ENCODE measurements around the gene GALM. TPM values are rescaled to one million over a fixed set of nuclear protein-coding genes. Genes with fewer than 3 reads are reported as not detected.
"Not testable (repeated sequence)": the region's sequence is repeated elsewhere in the genome, so short reads cannot be mapped to it uniquely, and the experiment has no call there.

GALM gene
- total and polyA plus RNA-seq, 2 donors = 12.7 to 16.8 TPM

DNA sequence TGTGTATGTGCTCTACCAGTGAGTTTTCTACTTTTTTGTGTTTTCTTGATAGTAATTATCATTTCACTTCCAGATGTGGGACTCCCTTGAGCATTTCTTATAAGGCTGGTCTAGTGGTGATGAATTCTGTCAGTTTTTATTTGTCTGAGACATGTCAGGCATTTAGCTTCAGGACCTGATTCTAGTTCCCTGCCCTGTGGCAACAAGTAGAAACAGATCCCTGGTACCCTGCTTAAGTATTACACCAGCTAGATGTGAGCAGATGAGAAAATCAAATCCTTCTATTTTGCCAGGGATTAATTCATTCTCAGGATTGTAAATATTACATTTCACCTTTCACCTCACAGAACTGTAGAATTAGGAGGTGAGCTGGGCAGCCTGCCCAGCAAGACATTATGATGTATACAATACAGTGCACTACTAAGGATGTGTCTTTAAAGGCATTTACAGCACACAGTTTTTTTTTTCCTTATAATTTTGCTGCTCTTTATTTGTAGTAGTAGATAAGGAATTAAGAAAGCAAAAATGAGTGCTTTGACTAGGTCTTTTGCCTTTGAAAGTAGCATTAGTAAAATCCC lies 35.1 kb downstream of the GALM start:
- Histone ChIP-seq H3K4me1 (ENCODE audit: insufficient read depth) (no peaks in the 10 kb centered on the region), H3K27ac (ENCODE audit: low read depth) (no peak overlapping the region), H3K36me3 (ENCODE audit: insufficient read depth) (no peaks in the 10 kb centered on the region), H3K4me3 (ENCODE audit: low read depth, low read length) (no peak overlapping the region)
- no peak for DNase-seq (ENCODE audit: extremely low spot score)

DNA sequence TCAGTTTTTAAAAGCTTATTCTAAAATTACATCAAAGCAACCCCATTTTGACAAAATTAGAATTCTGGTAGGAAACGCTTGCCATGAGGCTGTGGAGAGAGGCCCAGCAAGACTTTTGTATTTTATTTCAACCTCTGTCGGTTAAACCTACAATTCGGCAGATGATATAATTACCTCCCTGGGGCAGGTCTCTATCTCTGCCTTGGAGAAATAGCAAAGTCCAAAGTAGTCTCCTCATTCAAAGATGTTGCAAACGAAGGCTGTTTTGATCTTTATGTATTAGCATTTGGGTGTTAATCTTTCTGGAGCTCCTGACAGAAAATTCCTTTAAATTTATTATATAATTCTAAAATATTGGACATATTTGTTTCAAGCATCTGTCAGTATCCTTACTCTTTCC lies 35.6 kb downstream of the GALM start:
- H3K27ac ChIP-seq (ENCODE audit: low read depth) = no peak overlapping the region
- WGBS = 94% methylated on average over 4 of the region's 4 CpGs
- no peaks in the 10 kb centered on the region for H3K36me3 ChIP-seq (ENCODE audit: insufficient read depth)
- H3K4me1 ChIP-seq (ENCODE audit: insufficient read depth) = no peaks in the 10 kb centered on the region
- no peak overlapping the region for H3K4me3 ChIP-seq (ENCODE audit: low read depth, low read length)
- DNase-seq (ENCODE audit: extremely low spot score) = no peak

DNA sequence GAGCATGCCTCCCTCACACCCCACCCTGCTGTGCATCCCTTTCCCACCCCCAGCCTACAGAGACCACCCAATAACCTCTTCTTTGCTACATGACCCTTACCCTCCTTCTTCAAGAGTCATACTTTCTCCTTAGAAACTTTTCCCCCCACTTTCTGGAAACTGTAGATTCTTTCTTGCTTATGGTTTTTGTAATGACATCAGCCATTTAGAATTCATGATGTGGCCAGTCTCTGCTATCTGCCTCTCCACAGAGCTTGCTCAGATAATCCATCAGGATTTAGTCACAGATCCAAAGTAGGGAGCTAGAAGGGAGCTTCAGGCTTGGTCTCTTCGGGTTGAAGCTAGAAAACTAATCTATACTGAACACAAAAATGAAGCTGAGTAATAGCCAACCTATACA lies 36.5 kb downstream of the GALM start:
- Histone ChIP-seq H3K36me3 (ENCODE audit: insufficient read depth) (no peaks in the 10 kb centered on the region), H3K27ac (ENCODE audit: low read depth) (no peak overlapping the region), H3K4me1 (ENCODE audit: insufficient read depth) (no peaks in the 10 kb centered on the region), H3K4me3 (ENCODE audit: low read depth, low read length) (no peak overlapping the region)
- 34% methylated on average over 1 of the region's 1 CpG for WGBS
- no peak for DNase-seq (ENCODE audit: extremely low spot score)

DNA sequence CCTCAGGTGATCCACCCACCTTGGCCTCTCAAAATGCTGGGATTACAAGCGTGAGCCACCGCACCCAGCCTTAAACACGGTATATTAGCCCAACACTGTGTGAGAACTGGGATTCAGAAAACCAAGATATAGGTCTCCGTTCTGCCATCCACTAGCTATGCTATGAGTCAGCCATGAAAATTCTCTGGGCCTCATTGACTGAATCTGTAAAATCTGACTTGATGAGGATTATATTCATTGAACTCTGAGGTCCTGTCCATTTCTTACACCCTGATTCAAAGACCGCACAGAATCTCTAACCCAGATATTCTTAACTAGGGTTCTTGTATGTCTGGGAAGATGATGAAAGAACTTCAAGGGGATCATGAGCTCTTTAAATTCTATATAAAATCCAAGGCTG lies 37.4 kb downstream of the GALM start:
- not testable (repeated sequence) for H3K36me3 ChIP-seq (ENCODE audit: insufficient read depth); H3K27ac ChIP-seq (ENCODE audit: low read depth); H3K4me3 ChIP-seq (ENCODE audit: low read depth, low read length); DNase-seq (ENCODE audit: extremely low spot score); H3K4me1 ChIP-seq (ENCODE audit: insufficient read depth)
- 93% methylated on average over 5 of the region's 5 CpGs for WGBS

DNA sequence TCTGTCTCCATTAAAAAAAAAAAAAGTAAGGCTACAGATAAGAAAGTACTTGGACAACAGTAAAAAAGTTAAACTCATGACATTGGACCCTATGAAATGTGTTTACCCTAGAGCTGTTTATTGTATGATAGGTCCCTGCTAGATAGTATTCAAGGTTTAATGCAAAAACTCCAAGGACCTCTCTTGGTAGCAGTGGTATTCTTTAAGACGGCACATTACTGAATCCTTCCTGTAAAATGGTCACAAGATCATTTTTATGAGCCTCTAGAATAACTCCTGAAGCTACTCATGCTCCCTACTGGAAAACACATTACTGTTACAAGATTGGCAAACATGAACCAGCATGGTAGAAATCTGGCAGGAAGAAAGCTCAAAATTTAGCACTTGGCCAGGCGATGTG lies 38.8 kb downstream of the GALM start:
- Histone ChIP-seq H3K4me1 (ENCODE audit: insufficient read depth) (no peaks in the 10 kb centered on the region), H3K4me3 (ENCODE audit: low read depth, low read length) (no peak overlapping the region), H3K27ac (ENCODE audit: low read depth) (no peak overlapping the region), H3K36me3 (ENCODE audit: insufficient read depth) (no peaks in the 10 kb centered on the region)
- no peak for DNase-seq (ENCODE audit: extremely low spot score)
- 82% methylated on average over 2 of the region's 2 CpGs for WGBS

DNA sequence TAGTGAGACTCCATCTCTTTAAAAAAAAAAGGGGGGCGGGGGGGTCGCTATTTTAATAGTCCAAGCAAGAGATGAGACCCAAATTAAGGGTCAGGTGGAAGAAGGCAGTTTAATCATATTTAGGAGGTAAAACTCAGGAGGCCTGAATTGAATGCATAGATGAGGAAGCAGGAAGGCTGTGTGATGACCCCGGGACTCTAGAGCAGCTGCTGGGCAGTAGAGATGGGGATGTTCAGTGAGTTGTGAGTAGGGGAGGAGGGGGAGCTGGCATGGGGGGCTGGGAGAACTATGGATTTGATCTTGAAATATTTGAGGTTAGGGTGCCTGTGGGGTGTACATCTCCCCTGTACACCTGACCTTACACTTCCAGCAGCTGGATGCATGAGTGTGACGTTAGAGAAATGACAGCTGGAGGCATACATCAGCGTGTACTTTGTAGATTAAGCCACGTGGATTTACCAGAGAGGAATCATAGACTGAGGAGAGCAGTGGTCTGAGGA lies 41.0 kb downstream of the GALM start:
- Histone ChIP-seq H3K27ac (ENCODE audit: low read depth) (no peak overlapping the region), H3K36me3 (ENCODE audit: insufficient read depth) (no peaks in the 10 kb centered on the region), H3K4me1 (ENCODE audit: insufficient read depth) (no peaks in the 10 kb centered on the region), H3K4me3 (ENCODE audit: low read depth, low read length) (no peak overlapping the region)
- WGBS = 78% methylated on average over 6 of the region's 6 CpGs
- no peak for DNase-seq (ENCODE audit: extremely low spot score)

DNA sequence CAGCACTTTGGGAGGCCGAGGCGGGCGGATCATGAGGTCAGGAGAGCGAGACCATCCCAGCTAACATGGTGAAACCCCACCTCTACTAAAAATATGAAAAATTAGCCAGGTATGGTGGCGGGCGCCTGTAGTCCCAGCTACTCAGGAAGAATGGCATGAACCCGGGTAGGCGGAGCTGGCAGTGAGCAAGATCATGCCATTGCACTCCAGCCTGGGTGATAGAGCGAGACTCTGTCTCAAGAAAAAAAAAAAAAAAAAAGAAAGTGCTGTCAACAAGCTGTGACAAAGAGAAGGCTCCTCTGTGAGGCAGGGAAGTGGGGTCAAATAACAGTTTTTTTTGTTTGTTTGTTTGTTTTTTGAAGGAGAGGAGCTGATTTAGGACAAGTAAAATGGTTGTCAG lies 42.6 kb downstream of the GALM start:
- DNase-seq (ENCODE audit: extremely low spot score); H3K36me3 ChIP-seq (ENCODE audit: insufficient read depth); H3K4me1 ChIP-seq (ENCODE audit: insufficient read depth); H3K27ac ChIP-seq (ENCODE audit: low read depth); H3K4me3 ChIP-seq (ENCODE audit: low read depth, low read length): not testable (repeated sequence)
- 92% methylated on average over 9 of the region's 9 CpGs for WGBS

DNA sequence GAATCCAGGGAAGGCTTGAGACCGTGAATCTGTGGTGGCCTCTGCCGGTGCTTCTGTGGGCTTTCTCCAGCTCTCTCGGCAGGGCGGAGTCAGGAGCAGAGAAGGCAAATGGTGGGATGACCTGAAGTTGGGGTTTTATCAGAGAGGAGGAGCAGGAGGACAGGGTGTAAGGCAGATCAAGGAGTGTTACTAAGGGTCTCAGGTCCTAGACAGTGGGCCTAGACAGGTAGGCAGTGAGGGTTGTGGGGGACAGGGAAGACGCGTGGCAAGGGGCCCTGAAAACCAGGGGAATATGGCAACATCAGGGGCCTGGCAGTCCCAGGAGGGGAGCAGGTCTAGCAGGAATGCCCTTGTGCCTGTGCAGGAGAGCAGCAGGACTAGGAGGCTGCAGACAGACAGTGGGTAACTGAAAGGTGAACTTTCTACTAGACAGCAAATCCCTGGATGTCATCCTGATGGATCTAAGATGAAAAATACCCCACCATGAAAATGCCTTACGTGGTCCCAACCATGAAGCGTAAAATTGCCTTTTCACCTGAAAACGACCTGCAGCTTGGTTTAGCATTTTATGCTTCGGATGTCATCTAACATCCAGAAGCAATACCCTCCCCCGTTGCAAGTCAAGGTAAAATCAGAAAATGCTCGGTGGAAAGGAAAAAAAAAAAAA lies 43.1 kb downstream of the GALM start:
- no peaks in the 10 kb centered on the region for H3K36me3 ChIP-seq (ENCODE audit: insufficient read depth)
- H3K4me3 ChIP-seq (ENCODE audit: low read depth, low read length) = no peak overlapping the region
- H3K27ac ChIP-seq (ENCODE audit: low read depth) = no peak overlapping the region
- 82% methylated on average over 12 of the region's 12 CpGs for WGBS
- DNase-seq (ENCODE audit: extremely low spot score) = no peak
- H3K4me1 ChIP-seq (ENCODE audit: insufficient read depth) = no peaks in the 10 kb centered on the region

DNA sequence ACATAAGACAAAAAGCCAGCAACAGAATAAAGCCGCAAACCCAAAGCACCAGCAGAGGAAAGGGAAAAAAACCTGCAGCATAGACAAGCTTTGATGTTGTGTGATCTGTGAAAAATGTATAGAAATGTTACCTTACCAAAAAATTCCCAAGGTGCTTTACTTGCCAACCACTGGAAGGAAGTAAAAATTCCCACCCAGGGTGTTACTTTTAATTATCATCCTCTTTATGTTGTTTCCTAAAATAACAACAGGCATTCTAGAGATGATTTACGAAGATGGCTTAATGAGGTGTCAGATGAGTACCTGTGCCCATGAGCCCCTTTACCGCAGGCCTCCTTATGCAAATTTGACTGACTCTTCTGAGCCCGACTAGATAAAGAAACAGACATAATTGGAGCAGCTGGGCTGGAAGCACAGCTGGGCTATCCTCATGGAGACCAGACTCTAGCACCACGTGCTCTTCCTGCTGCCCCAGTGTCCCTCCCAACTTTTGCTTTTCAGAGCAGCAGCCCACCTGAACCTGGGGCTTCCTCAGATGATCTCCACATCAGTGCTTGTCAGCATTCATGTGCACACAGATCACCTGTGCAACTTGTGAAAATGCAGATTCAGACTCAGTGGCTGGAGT lies 43.8 kb downstream of the GALM start:
- Histone ChIP-seq H3K27ac (ENCODE audit: low read depth) (no peak overlapping the region), H3K4me3 (ENCODE audit: low read depth, low read length) (no peak overlapping the region), H3K4me1 (ENCODE audit: insufficient read depth) (no peaks in the 10 kb centered on the region), H3K36me3 (ENCODE audit: insufficient read depth) (no peaks in the 10 kb centered on the region)
- DNase-seq (ENCODE audit: extremely low spot score) = no peak
- 62% methylated on average over 5 of the region's 5 CpGs for WGBS

DNA sequence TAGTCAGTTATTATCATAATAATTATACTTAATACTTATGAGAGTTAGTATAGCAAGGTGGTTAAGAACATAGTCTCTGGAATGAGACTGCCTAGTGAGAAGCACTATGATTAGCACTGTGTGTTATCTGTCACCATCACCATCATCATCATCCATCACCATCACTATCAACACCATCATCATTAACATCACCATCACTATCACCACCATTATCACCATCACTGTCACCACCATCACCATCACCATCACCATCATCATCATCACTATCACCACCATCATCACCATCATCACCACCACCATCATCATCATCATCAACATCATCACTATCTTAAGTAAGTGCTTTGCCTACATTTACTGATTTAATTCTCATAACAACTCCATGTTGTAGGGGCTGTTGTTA lies 45.6 kb downstream of the GALM start:
- Histone ChIP-seq H3K27ac (ENCODE audit: low read depth) (no peak overlapping the region), H3K4me3 (ENCODE audit: low read depth, low read length) (no peak overlapping the region), H3K4me1 (ENCODE audit: insufficient read depth) (no peaks in the 10 kb centered on the region), H3K36me3 (ENCODE audit: insufficient read depth) (no peaks in the 10 kb centered on the region)
- no peak for DNase-seq (ENCODE audit: extremely low spot score)

DNA sequence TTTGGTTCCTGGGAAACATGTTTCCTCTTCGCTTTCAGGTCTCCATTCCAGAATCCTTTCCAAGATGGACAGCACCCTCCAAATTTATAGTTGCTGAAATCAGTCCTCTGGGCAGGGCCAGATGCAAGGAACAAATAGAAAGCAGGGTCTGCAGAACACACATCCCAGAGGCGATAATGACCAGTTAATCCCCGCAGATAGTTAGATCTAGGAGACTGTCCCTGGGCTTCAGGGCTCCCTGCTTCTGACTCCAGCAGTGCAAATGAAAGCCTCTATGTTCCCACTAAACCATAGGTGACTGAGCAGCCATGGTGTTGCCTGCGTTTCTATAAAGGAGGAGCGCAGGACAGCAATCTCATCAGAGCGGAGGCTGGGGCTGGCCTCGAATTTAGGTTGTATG lies 46.5 kb downstream of the GALM start:
- Histone ChIP-seq H3K27ac (ENCODE audit: low read depth) (no peak overlapping the region), H3K4me1 (ENCODE audit: insufficient read depth) (no peaks in the 10 kb centered on the region), H3K4me3 (ENCODE audit: low read depth, low read length) (no peak overlapping the region), H3K36me3 (ENCODE audit: insufficient read depth) (no peaks in the 10 kb centered on the region)
- no peak for DNase-seq (ENCODE audit: extremely low spot score)
- WGBS = 96% methylated on average over 7 of the region's 7 CpGs

DNA sequence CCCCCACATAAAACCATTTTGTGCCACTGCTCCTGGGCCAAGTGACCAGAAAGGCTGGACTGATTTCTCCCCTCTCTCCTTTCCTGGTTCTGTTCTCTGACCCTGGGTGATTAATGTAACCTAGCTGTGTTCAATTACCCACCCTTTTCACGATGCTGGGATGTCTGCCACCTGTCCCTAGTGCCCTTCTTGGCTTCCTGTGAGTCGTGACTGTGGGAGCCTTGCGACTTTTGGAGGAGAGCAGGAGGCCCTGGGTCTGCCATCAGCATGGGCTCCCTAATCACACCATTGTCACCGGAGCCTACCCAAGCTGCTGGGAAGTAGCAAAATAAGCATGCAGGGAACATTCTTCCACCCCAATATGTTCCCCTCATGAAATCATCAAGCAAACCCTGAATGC lies 47.0 kb downstream of the GALM start:
- no peaks in the 10 kb centered on the region for H3K4me1 ChIP-seq (ENCODE audit: insufficient read depth)
- H3K36me3 ChIP-seq (ENCODE audit: insufficient read depth) = no peaks in the 10 kb centered on the region
- no peak overlapping the region for H3K4me3 ChIP-seq (ENCODE audit: low read depth, low read length)
- WGBS = 79% methylated on average over 4 of the region's 4 CpGs
- H3K27ac ChIP-seq (ENCODE audit: low read depth) = no peak overlapping the region
- DNase-seq (ENCODE audit: extremely low spot score) = no peak

DNA sequence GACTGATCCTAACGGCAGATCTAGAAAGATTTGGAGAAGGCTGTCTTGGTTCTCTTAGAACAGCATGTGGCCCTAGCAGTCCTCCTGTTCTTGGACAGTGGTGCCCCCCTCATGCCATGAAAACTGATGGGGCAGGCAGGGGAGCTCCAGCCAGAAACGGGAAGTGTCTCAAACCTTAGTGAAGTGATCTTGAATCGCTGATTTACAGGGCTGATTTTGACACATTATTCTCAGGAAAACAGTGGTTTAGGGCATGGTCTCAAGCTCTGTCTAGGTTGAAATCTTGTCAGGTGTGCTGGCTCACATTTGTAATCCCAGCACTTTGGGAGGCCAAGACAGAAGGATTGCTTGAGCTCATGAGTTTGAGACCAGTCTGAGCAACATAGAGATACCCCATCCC lies 47.4 kb downstream of the GALM start:
- no peaks in the 10 kb centered on the region for H3K36me3 ChIP-seq (ENCODE audit: insufficient read depth)
- DNase-seq (ENCODE audit: extremely low spot score) = no peak
- no peak overlapping the region for H3K4me3 ChIP-seq (ENCODE audit: low read depth, low read length)
- no peak overlapping the region for H3K27ac ChIP-seq (ENCODE audit: low read depth)
- no peaks in the 10 kb centered on the region for H3K4me1 ChIP-seq (ENCODE audit: insufficient read depth)
- 84% methylated on average over 3 of the region's 3 CpGs for WGBS

DNA sequence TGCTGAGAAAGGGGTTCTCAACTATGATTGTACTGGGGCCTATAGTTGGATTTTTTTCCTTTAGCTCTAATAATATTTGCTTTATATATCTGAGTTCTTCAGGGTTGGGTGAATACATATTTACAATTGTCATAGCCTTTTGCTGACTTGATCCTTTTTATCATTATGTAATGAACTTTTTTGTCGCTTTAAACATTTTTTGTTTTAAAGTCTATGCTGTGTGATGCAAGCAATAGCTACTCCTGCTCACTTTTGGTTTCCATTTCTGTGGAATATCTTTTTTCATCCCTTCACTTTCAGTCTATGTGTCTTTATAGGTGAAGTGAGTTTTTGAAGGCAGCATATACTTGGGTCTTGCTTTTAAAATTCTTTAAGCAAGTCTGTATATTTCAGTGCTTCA lies 49.0 kb downstream of the GALM start:
- not testable (repeated sequence) for DNase-seq (ENCODE audit: extremely low spot score); H3K4me1 ChIP-seq (ENCODE audit: insufficient read depth); H3K27ac ChIP-seq (ENCODE audit: low read depth); H3K36me3 ChIP-seq (ENCODE audit: insufficient read depth); H3K4me3 ChIP-seq (ENCODE audit: low read depth, low read length)
- 99% methylated on average over 1 of the region's 1 CpG for WGBS
